WI38 (cell line): ENCODE data around the gene THSD4.
"Not testable (repeated sequence)": the region's sequence is repeated elsewhere in the genome, so short reads cannot be mapped to it uniquely, and the experiment has no call there.

Experiments used
- H3K4me3 ChIP-seq: 2 replicates; pipeline ENCODE4 v1.5.1; 2011; ENCODE audit warnings: low read depth, mild to moderate bottlenecking, control low read depth, low read length
- TF ChIP-seq, protein P1 (sequence below): IDR thresholded peaks from 2 replicates; pipeline ENCODE4 v1.5.1; 2012; ENCODE audit warnings: low read depth, mild to moderate bottlenecking, control low read depth, low read length

THSD4 gene

DNA sequence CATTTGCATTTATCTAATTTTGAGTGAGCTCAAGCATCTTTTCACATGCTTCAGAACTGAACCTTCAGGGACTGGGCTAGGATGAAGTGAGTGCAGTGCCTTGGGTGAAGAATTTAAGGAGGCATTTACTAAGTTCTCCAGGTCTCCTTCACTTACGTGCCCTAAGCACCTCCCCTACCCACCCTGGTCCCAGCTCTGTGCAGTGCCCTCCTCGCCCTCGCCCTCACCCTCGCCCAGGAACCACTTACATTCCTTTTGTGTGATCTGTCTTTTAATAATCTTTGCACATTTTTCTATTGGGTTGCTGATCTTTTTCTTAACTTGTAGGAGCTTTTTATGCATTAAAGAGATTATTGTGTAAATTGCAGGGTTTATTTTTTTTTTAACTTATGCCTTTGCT is 322.6 kb downstream of the THSD4 start:
- H3K4me3 ChIP-seq = no peak overlapping the region
- TF ChIP-seq, protein P1, sequence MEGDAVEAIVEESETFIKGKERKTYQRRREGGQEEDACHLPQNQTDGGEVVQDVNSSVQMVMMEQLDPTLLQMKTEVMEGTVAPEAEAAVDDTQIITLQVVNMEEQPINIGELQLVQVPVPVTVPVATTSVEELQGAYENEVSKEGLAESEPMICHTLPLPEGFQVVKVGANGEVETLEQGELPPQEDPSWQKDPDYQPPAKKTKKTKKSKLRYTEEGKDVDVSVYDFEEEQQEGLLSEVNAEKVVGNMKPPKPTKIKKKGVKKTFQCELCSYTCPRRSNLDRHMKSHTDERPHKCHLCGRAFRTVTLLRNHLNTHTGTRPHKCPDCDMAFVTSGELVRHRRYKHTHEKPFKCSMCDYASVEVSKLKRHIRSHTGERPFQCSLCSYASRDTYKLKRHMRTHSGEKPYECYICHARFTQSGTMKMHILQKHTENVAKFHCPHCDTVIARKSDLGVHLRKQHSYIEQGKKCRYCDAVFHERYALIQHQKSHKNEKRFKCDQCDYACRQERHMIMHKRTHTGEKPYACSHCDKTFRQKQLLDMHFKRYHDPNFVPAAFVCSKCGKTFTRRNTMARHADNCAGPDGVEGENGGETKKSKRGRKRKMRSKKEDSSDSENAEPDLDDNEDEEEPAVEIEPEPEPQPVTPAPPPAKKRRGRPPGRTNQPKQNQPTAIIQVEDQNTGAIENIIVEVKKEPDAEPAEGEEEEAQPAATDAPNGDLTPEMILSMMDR = no peak

DNA sequence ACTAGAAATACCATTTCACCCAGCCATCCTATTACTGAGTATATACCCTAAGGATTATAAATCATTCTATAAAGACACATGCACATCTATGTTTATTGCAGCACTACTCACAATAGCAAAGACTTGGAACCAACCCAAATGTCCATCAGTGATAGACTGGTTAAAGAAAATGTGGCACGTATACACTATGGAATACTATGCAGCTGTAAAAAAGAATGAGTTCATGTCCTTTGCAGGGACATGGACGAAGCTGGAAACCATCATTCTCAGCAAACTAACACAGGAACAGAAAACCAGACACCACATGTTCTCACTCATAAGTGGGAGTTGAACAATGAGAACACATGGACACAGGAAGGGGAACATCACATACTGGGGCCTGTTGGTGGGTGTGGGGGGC is 324.2 kb downstream of the THSD4 start:
- H3K4me3 ChIP-seq = not testable (repeated sequence)

GRCh38 chr15:71440489-71441110 is 325.3 kb downstream of the THSD4 start:
- TF ChIP-seq, protein P1 = no peak
- no peak overlapping the region for H3K4me3 ChIP-seq

GRCh38 chr15:71443538-71443937 is 328.3 kb downstream of the THSD4 start:
- no peak overlapping the region for H3K4me3 ChIP-seq
- TF ChIP-seq, protein P1 = peak; percentile 74

DNA sequence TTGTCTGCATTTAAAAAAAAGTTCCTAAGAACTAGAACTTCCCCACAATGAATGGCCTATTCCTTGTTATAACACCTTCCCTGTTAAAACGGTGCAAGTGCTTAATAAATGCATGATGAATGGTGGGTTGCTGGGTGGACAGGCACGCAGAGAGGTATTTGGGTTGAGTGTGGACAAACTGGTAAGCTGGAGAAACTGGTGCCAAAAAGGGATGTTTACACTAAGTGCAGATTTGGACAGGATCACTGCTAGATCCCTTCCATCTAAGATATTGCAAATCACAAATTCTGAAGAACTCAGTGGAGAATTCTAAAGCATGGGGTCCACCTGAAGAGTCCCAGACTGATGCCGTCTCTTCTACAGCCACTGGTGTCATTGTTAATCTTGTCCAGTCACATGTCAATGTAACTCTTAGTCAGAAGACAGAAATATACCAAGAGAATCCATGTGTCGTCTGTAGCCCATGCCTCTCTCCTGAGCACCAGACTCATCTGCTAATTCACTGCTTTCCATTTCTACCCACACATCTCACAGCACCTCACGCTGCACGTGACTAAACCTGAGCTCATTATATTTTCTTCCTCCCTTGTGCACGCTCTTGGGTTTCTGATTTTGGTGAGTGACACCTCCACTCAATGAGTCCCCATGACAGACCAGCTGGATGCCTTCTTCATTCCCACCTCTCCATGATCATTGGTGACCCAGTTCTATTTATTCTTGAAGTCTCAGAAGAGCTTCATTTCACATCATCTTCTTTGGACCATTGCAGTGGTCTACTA is 328.9 kb downstream of the THSD4 start:
- TF ChIP-seq, protein P1 = no peak
- H3K4me3 ChIP-seq = no peak overlapping the region

DNA sequence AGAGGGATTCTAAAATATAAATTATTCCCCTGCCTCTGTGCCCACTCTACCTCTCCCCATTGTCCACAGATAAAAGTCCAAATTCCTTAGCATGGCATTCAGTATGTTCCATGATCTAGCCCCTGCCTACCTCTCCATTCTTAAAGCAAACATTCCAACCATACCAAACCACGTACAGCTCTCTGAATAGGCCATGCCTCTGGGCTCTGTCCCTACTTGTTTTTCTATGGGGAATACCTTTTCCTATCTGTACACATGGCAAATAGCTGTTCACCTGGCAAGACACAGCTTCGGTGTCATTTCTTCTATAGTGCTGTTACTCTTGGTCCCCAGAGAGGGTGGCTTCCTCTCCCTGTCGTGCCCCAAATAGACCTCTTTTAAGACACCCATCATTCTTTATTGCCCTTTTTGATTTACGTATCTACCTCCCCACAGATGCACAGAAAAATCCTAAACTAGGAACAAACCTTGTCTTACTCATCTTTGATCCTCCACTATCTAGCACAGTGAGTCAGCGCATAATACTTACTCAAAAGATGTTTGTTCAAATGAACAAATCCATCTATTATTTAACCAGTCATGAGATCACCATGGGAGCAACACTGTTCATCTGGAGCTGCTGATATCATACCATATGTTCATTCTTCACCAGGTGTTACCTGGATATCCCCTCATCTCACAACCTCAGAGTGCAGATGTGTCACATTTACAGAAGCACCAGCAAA is 329.8 kb downstream of the THSD4 start:
- TF ChIP-seq, protein P1 = no peak
- no peak overlapping the region for H3K4me3 ChIP-seq

DNA sequence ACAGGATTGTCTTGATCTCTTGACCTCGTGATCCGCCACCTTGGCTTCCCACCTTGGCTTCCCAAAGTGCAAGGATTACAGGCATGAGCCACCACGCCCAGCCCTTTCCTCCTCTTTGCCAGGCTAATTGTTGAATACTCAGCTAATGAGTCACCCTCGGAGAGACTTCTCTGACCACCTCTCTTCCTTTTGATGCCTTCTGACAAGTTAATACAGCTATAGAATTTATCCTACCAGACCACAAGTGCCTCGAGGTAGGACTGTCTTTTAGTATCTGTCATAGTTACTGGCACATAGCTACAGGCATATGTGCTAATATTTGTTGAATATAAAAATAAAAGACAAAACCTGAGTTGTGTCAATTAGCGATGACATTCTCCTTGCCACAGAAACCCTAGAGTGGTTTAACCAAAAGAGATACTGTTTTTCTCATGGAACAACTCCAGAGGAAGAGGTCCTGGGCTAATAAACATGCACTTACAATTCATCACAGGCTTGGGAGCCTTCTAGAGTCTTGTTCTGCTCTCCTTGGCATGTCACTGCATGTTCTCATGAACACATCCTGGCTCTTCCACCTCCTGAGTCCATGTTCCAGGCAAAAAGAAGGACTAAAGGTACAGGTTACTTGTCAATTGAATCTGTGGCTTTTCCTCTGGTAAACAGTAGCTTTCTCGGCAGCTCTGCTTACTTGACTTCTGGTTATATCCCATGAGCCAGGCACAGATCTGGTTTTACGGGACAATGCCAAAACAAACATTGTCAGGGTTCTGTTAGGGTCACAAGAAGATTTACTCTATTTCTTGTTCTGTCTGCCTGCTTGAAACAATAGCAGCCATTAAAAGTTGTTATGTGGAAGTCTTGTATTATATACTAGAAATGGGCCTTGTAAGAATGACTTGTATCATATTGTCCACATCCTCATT is 332.3 kb downstream of the THSD4 start:
- no peak overlapping the region for H3K4me3 ChIP-seq
- TF ChIP-seq, protein P1 = no peak
